Spinal cord (tissue), 10 donors: Measurements from ENCODE around the gene DTNBP1. TPM values are rescaled to one million over a fixed set of nuclear protein-coding genes. Genes with fewer than 3 reads are reported as not detected.

ENCODE experiments used
- DNase-seq, 6 donors: peaks; one replicate each; pipeline versions ENCODE4 v3.0.0 to v3.0.0-alpha.2; 2013 to 2015; ENCODE audit warnings: low spot score in 6 of 6, low read depth in 4 of 6
- H3K27ac ChIP-seq: one replicate; pipeline ENCODE4 v1.5.1; 2013; ENCODE audit warnings: low read depth, low read length, control low read depth
- H3K27me3 ChIP-seq: one replicate; pipeline ENCODE4 v1.6.1; 2013; ENCODE audit warnings: low read length; ENCODE audit not compliant: control insufficient read depth, insufficient read depth
- H3K36me3 ChIP-seq: one replicate; pipeline ENCODE4 v1.6.1; 2013; ENCODE audit warnings: low read length; ENCODE audit not compliant: control insufficient read depth, insufficient read depth
- H3K4me1 ChIP-seq: one replicate; pipeline ENCODE4 v1.6.1; 2013; ENCODE audit warnings: low read length; ENCODE audit not compliant: control insufficient read depth, insufficient read depth
- H3K4me3 ChIP-seq: one replicate; pipeline ENCODE4 v1.5.1; 2013; ENCODE audit warnings: low read depth, low read length, control low read depth
- H3K9me3 ChIP-seq: one replicate; pipeline ENCODE4 v1.6.1; 2013; ENCODE audit warnings: low read length; ENCODE audit not compliant: control insufficient read depth, insufficient read depth
- WGBS: methylation state at CpG from one replicate; pipeline ENCODE4 v1.1.5; 2013; ENCODE audit warnings: missing lambda C conversion rate; ENCODE audit not compliant: insufficient coverage; 5-methylcytosine and 5-hydroxymethylcytosine counted together
- polyA plus RNA-seq, 2 donors: library from polyadenylated mRNA; unstranded; fragments of 120-200 nt; gene quantifications; one replicate each; pipeline ENCODE4 v1.2.1, GENCODE V29; 2013; ENCODE audit not compliant: insufficient read length in 2 of 2
- total RNA-seq, 2 donors: library from RNA; depleted of rRNA in 1 of 2; stranded (reverse); fragments of 120-200 nt in 1 of 2; fragments of >200 nt in 1 of 2; gene quantifications; one replicate each; pipeline versions ENCODE4 v1.2.3 to v1.2.4, GENCODE V29; 2013 to 2014
- donor health status: healthy.

DTNBP1 gene
- total and polyA plus RNA-seq, 4 donors = 12.7 to 47.9 (median 33.8) TPM

GRCh38 chr6:15511248-15512125, 151.3 kb downstream of the DTNBP1 start:
- WGBS = 84% methylated on average over 13 of the region's 14 CpGs
- Histone ChIP-seq H3K36me3 (peaks cover 80% of the 10 kb centered on the region), H3K4me1 (peaks cover 38% of the 10 kb centered on the region), H3K27ac (no peak overlapping the region), H3K4me3 (no peak overlapping the region), H3K9me3 (no peaks in the 10 kb centered on the region), H3K27me3 (no peaks in the 10 kb centered on the region)
- no peak for DNase-seq

DNA sequence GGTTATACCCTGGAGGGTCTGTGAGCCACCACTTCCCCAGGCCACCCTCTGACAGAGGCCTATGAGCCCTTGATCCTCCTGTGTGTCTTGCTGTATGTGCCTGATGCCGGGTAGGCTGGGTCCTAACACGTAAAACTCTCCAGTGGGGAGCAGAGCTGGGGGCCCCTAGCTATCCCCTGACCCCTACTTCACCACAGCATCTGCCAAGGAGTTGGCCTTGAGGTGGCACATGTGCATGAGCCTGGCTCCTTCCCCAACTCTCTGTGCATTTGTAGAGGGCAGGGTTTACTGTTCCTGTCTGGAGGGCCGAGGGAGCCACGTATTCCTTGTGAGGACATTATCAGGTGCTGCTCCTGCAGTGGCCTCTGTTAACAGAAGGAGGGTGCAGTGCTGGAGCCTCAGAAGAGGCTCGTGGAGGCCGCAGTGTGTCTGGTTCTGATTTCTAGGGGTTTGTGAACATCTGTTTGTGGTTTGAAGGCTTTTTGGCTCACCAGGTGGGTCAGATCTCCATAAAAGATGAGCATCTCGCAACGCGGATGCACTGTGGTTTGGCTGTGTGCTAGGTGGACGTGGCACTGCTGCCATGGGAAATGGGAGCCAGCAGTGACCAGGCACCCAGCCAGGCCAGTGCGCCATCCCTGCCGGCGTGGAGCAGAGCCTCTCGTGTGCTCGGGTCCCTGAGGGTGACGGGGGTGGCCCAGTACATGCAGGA, 152.1 kb downstream of the DTNBP1 start:
- Histone ChIP-seq H3K4me1 (peaks cover 46% of the 10 kb centered on the region), H3K9me3 (no peaks in the 10 kb centered on the region), H3K27me3 (no peaks in the 10 kb centered on the region), H3K4me3 (no peak overlapping the region), H3K27ac (no peak overlapping the region), H3K36me3 (peaks cover 76% of the 10 kb centered on the region)
- whole genome bisulfite sequencing = 73% methylated on average over 15 of the region's 16 CpGs
- DNase-seq = no peak

DNA sequence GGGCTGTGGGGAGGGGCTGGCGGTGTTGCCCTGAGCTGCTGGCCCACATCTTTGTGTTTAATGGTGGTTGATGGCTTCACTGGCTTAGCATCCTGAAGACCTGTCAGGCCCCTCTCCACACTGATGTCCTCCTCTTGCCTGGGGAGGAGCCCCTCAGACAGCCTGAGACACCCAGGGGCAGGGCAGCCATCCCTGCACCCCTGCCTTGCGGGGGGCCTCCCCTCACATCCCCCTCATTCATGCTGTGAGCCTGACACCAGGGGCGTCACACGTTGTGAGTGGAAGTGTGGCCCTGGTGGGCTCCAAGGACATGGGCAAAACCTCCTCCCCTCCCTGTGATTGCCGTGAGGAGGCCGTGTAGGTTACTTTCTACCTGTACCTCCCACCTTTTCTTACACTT, 152.7 kb downstream of the DTNBP1 start:
- H3K4me1 ChIP-seq = peaks cover 52% of the 10 kb centered on the region
- no peak overlapping the region for H3K4me3 ChIP-seq
- WGBS = 95% methylated on average over 4 of the region's 6 CpGs
- H3K9me3 ChIP-seq = no peaks in the 10 kb centered on the region
- H3K36me3 ChIP-seq = peaks cover 75% of the 10 kb centered on the region
- H3K27me3 ChIP-seq = no peaks in the 10 kb centered on the region
- no peak for DNase-seq
- H3K27ac ChIP-seq = no peak overlapping the region

DNA sequence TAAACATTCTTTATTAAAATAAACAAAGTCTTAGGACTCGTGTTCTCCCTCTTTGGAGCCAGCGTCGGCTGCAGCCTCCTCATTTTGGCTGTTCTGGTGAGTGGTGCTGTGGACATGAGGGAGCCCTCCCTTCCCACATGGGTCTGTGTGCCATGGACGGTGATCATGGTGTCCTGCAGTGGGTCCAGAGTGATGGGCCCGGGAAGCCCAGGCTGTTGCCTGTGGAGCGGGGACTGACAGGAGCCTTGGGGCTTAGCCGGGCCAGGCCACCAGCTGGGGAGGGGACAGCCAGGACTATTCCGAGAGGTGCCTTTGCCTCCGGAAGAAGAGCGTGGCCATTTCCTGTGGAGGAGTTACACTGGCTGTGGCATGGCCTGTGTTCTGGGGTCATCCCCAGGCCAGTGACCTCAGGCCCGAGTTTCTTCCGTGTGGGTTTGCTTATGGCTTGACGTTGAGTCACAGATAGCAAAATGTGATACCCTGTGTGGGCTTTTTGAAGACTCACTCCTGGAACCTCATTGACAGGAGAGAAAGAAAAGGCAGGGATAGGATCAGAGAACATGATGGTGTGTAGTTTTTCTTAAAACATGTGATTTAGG, 153.4 kb downstream of the DTNBP1 start:
- Histone ChIP-seq H3K27me3 (no peaks in the 10 kb centered on the region), H3K9me3 (no peaks in the 10 kb centered on the region), H3K27ac (no peak overlapping the region), H3K36me3 (peaks cover 72% of the 10 kb centered on the region), H3K4me1 (peaks cover 58% of the 10 kb centered on the region), H3K4me3 (no peak overlapping the region)
- DNase-seq = no peak
- WGBS = 84% methylated on average over 8 of the region's 13 CpGs

GRCh38 chr6:15508931-15509330, 153.9 kb downstream of the DTNBP1 start:
- H3K4me3 ChIP-seq = no peak overlapping the region
- 67% methylated on average over 6 of the region's 15 CpGs for WGBS
- no peaks in the 10 kb centered on the region for H3K9me3 ChIP-seq
- peaks cover 64% of the 10 kb centered on the region for H3K4me1 ChIP-seq
- peak in 1 of 6 donors; percentile 84 for DNase-seq
- no peaks in the 10 kb centered on the region for H3K27me3 ChIP-seq
- no peak overlapping the region for H3K27ac ChIP-seq
- H3K36me3 ChIP-seq = peaks cover 67% of the 10 kb centered on the region

DNA sequence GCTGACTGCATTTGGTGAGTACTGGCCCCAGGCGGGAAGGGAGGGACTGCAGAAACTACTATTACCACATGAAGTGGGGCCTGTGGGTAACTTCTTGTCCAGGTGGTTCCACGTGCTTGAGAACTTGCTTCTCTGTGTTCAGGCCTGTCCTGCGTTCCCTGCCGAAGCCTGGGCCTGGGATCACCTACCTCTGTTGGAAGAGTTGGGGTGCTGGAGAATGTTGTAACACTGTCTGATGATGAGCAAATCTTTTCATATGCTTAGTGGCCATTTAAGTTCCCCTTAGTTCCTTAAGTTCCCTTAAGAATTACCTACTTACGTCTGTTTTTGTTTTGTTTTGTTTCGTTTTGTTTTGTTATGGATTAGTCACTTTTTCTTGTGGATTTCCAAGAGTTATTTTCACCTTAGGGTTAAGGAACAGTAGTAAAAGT, 154.4 kb downstream of the DTNBP1 start:
- DNase-seq = no peak
- H3K9me3 ChIP-seq = no peaks in the 10 kb centered on the region
- H3K4me1 ChIP-seq = peaks cover 68% of the 10 kb centered on the region
- no peaks in the 10 kb centered on the region for H3K27me3 ChIP-seq
- H3K4me3 ChIP-seq = no peak overlapping the region
- H3K27ac ChIP-seq = no peak overlapping the region
- peaks cover 63% of the 10 kb centered on the region for H3K36me3 ChIP-seq
- WGBS = 86% methylated on average over 2 of the region's 6 CpGs

DNA sequence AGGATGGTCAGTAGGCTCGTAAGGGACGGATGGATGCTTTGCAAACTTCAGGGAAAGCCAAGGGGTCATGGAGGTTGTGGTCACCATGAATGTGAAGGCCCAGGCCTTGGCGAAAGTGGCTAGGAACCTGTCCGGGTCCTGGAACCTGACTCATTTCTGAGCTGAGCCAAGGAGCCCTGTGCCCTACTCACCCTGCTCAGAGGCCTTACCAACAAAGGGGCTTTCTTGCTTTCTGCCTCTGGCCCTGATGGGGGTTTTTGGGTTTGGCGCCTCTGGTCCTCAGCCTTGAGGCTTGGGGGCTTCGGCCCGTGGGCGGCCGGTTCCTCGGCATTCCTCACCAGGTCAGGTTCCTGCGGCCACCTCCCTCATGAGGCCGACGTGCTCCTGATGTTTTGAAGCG, 155.1 kb downstream of the DTNBP1 start:
- Histone ChIP-seq H3K27me3 (no peaks in the 10 kb centered on the region), H3K9me3 (no peaks in the 10 kb centered on the region), H3K27ac (no peak overlapping the region), H3K36me3 (peaks cover 56% of the 10 kb centered on the region), H3K4me1 (peaks cover 75% of the 10 kb centered on the region), H3K4me3 (no peak overlapping the region)
- no peak for DNase-seq
- 90% methylated on average over 14 of the region's 14 CpGs for WGBS

DNA sequence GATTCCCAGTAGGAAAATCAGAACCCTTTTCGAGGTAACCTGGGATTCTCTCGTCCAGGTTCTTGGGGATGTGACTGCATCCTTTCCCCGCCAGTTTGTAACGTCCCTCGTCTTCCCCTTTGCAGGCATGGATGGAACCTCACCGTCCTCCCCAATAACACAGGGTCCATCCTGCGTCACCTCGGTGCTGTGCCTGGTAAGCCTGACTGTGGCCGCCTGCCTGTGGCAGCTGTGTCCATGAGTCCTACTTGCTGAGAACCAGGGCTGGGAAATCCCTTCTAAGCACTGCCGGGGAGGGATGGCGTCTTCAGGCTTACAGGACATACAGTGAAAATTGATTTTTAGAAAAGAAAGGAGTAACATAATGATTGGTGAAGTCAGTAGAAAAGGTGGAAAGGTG, 155.6 kb downstream of the DTNBP1 start:
- H3K36me3 ChIP-seq = peaks cover 54% of the 10 kb centered on the region
- 99% methylated on average over 11 of the region's 11 CpGs for WGBS
- no peak for DNase-seq
- no peak overlapping the region for H3K27ac ChIP-seq
- no peak overlapping the region for H3K4me3 ChIP-seq
- peaks cover 81% of the 10 kb centered on the region for H3K4me1 ChIP-seq
- H3K9me3 ChIP-seq = no peaks in the 10 kb centered on the region
- no peaks in the 10 kb centered on the region for H3K27me3 ChIP-seq

DNA sequence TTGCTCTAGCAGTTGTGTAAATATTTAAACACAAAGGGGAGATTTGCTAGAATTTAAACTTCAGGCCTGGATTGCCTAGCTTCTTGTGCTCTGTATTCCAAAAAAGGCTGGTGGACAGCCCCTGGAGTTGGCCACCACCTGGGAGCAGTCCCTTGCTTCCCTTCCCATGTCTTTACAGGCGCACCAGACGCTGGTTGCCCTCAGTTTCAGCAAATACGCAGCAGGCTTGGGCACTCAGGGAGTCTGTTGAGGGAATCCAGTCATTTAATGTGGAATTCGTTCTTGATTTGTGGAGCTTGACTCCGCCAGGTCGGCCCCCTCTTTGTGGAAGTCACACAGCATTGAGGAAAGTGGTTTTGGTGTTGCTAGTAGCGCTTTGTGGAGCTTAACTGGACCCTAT, 156.8 kb downstream of the DTNBP1 start:
- Histone ChIP-seq H3K36me3 (peaks cover 53% of the 10 kb centered on the region), H3K27me3 (no peaks in the 10 kb centered on the region), H3K4me3 (no peak overlapping the region), H3K4me1 (peaks cover 81% of the 10 kb centered on the region), H3K27ac (no peak overlapping the region), H3K9me3 (no peaks in the 10 kb centered on the region)
- 81% methylated on average over 5 of the region's 7 CpGs for WGBS
- DNase-seq = no peak
